ENCODE results near the gene RSPH1.

RSPH1 gene

DNA sequence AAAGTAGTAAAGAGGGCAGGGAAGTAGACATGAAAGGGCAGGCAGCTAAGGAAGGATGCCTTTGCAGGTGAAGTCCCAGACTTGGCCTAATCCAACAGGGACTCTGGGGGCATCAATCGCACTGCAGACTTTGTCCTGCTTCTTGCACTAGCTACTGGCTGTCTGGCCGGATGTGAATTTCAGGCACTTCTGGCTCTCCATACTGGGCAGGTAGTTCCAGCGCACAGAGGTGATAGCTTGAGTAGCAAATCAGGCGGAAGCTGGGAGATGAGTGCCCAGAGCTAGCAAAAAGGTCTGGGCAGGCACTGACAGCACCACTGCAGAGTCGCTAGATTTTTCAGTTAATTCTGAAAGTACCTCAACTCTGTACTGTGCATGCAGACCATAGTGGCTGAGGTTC is 997 bp downstream of the RSPH1 start:
- Histone ChIP-seq H3K79me2 (ENCODE audit: insufficient read depth, low read length) (no peaks in the 10 kb centered on the region; the same call in 1 of the 2 replicates), H3K4me2 (ENCODE audit: low read depth, low read length, poor library complexity, severe bottlenecking) (no peak overlapping the region), H3K36me3 (ENCODE audit: insufficient read depth, low read length) (no peaks in the 10 kb centered on the region), H3K9me3 (ENCODE audit: insufficient read depth, low read depth, low read length) (no peaks in the 10 kb centered on the region), H3K27me3 (ENCODE audit: insufficient read depth, low read length, poor library complexity, severe bottlenecking) (no peaks in the 10 kb centered on the region), H3K9ac (ENCODE audit: low read depth, low read length, poor library complexity, severe bottlenecking) (no peak overlapping the region), H2AFZ (ENCODE audit: low read length) (no peak overlapping the region), H3K4me1 (ENCODE audit: insufficient read depth, low read length, poor library complexity, severe bottlenecking) (peaks cover 43% of the 10 kb centered on the region), H3F3A (ENCODE audit: low read depth) (0 out of 2 replicates have a peak, but pooled peaks cover 6% of the 10 kb centered on the region), H3K9me2 (replicated peaks; ENCODE audit: low read depth, low read length) (no peaks in the 10 kb centered on the region), H3K4me3 (ENCODE audit: low read length, poor library complexity, severe bottlenecking) (no peak overlapping the region), H4K20me1 (ENCODE audit: insufficient read depth, low read length, poor library complexity, severe bottlenecking) (no peaks in the 10 kb centered on the region)
- TF ChIP-seq EZH2phosphoT487 (IDR thresholded peaks at IDR 0.05; ENCODE audit: borderline replicate concordance): no peak
- TF ChIP-seq, protein P1, sequence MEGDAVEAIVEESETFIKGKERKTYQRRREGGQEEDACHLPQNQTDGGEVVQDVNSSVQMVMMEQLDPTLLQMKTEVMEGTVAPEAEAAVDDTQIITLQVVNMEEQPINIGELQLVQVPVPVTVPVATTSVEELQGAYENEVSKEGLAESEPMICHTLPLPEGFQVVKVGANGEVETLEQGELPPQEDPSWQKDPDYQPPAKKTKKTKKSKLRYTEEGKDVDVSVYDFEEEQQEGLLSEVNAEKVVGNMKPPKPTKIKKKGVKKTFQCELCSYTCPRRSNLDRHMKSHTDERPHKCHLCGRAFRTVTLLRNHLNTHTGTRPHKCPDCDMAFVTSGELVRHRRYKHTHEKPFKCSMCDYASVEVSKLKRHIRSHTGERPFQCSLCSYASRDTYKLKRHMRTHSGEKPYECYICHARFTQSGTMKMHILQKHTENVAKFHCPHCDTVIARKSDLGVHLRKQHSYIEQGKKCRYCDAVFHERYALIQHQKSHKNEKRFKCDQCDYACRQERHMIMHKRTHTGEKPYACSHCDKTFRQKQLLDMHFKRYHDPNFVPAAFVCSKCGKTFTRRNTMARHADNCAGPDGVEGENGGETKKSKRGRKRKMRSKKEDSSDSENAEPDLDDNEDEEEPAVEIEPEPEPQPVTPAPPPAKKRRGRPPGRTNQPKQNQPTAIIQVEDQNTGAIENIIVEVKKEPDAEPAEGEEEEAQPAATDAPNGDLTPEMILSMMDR (conservative IDR thresholded peaks at IDR 0.05; ENCODE audit: low read length): no peak

DNA sequence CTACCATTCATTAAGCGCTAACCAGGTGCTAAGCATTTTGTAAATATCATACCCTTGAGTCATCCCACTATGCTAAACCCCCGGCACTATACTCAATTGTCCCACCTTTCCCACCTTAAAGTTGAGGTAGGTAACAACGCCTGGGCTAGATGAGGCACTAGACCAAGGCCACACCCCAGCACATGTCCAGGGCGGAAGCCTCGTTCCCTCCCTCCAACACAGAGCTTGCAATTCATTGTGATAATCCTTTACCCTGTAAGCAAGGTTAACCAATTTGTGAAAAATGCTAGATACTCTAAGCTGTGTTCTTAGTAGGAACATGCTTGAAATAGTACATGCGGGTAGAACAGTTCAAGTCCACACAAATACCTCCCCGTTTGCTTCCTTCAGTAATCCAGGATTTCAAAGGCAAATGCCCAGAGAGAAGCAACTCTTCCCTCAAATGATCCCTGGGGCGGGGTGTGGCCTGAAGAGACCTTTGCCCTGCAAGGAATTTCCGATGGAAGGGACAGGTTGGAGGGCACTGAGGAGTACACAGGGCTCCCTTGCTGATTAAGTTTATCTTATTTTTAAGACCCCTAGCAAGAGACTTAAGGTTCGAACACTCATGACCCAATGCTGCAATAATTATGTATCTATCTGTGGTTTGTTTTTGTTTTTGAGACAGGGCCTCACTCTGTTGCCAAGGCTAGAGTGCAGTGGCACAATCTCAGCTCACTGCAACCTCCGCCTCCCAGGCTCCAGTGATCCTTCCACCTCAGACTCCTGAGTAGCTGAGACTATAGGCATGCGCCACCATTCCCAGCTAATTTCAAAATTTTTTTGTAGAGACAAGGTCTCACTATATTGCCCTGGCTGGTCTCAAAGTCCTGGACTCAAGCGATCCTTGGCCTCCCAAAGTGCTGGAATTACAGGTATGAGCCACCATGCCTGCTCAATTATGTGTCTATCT is 2.6 kb downstream of the RSPH1 start:
- Histone ChIP-seq H3K9me2 (replicated peaks; ENCODE audit: low read depth, low read length) (no peaks in the 10 kb centered on the region), H3F3A (ENCODE audit: low read depth) (0 out of 2 replicates have a peak, but pooled peaks cover 5% of the 10 kb centered on the region), H2AFZ (ENCODE audit: low read length) (no peak overlapping the region), H3K4me3 (ENCODE audit: low read length, poor library complexity, severe bottlenecking) (no peak overlapping the region), H3K9ac (ENCODE audit: low read depth, low read length, poor library complexity, severe bottlenecking) (no peak overlapping the region), H3K9me3 (ENCODE audit: insufficient read depth, low read depth, low read length) (no peaks in the 10 kb centered on the region), H3K36me3 (ENCODE audit: insufficient read depth, low read length) (no peaks in the 10 kb centered on the region), H4K20me1 (ENCODE audit: insufficient read depth, low read length, poor library complexity, severe bottlenecking) (no peaks in the 10 kb centered on the region), H3K4me2 (ENCODE audit: low read depth, low read length, poor library complexity, severe bottlenecking) (no peak overlapping the region), H3K27me3 (ENCODE audit: insufficient read depth, low read length, poor library complexity, severe bottlenecking) (no peaks in the 10 kb centered on the region), H3K79me2 (ENCODE audit: insufficient read depth, low read length) (no peaks in the 10 kb centered on the region; the same call in 1 of the 2 replicates), H3K4me1 (ENCODE audit: insufficient read depth, low read length, poor library complexity, severe bottlenecking) (peaks cover 44% of the 10 kb centered on the region)
- TF ChIP-seq, protein P1 (conservative IDR thresholded peaks at IDR 0.05; ENCODE audit: low read length): no peak
- no peak for TF ChIP-seq EZH2phosphoT487 (IDR thresholded peaks at IDR 0.05; ENCODE audit: borderline replicate concordance)

DNA sequence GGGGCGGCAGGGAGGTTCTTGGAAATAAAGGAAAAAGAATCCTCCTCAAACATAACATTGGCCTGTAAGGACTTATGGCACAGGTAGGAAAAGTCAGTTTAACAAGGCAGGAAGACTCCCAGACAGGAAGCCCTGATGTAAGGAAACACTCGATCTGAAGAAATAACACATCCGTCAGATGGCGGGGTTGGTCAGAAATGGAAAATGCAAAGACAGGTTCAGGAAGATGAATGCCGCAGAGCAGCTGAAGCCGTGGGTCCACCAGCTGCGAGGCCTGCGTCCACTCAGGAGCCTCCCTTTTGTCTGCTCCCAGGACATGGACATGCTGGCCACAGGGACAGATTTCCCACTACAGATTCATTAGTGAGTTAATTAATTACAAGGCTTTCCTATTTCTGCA is 3.8 kb downstream of the RSPH1 start:
- peaks cover 44% of the 10 kb centered on the region for H3K4me1 ChIP-seq (ENCODE audit: insufficient read depth, low read length, poor library complexity, severe bottlenecking)
- TF ChIP-seq, protein P1 (conservative IDR thresholded peaks at IDR 0.05; ENCODE audit: low read length): no peak
- TF ChIP-seq EZH2phosphoT487 (IDR thresholded peaks at IDR 0.05; ENCODE audit: borderline replicate concordance): no peak
- H2AFZ ChIP-seq (ENCODE audit: low read length): no peak overlapping the region
- H3K27me3 ChIP-seq (ENCODE audit: insufficient read depth, low read length, poor library complexity, severe bottlenecking): no peaks in the 10 kb centered on the region
- H3K9me3 ChIP-seq (ENCODE audit: insufficient read depth, low read depth, low read length): no peaks in the 10 kb centered on the region
- H4K20me1 ChIP-seq (ENCODE audit: insufficient read depth, low read length, poor library complexity, severe bottlenecking): no peaks in the 10 kb centered on the region
- no peaks in the 10 kb centered on the region for H3F3A ChIP-seq (ENCODE audit: low read depth)
- H3K4me3 ChIP-seq (ENCODE audit: low read length, poor library complexity, severe bottlenecking): no peak overlapping the region
- H3K36me3 ChIP-seq (ENCODE audit: insufficient read depth, low read length): no peaks in the 10 kb centered on the region
- no peaks in the 10 kb centered on the region; the same call in 1 of the 2 replicates for H3K79me2 ChIP-seq (ENCODE audit: insufficient read depth, low read length)
- H3K9ac ChIP-seq (ENCODE audit: low read depth, low read length, poor library complexity, severe bottlenecking): no peak overlapping the region
- no peak overlapping the region for H3K4me2 ChIP-seq (ENCODE audit: low read depth, low read length, poor library complexity, severe bottlenecking)
- H3K9me2 ChIP-seq (replicated peaks; ENCODE audit: low read depth, low read length): no peaks in the 10 kb centered on the region
